ENCODE results near the gene PLCB2.

PLCB2 gene

GRCh38 chr15:40274350-40275274, 33.1 kb downstream of the PLCB2 start:
- no peak overlapping the region for H3K4me3 ChIP-seq (ENCODE audit: low read length)
- DNase-seq (ENCODE audit: low read depth), result no peak
- peak; percentile 100 for TF ChIP-seq CTCF (conservative IDR thresholded peaks at IDR 0.05; ENCODE audit: low read depth, low read length)

- TF ChIP-seq CTCF (conservative IDR thresholded peaks at IDR 0.05; ENCODE audit: low read depth, low read length), result no peak
- no peak overlapping the region for H3K4me3 ChIP-seq (ENCODE audit: low read length)
- no peak for DNase-seq (ENCODE audit: low read depth)
Observed at GRCh38 chr15:40273428-40273827, 34.3 kb downstream of the PLCB2 start.

GRCh38 chr15:40272485-40273056, 35.2 kb downstream of the PLCB2 start:
- no peak for TF ChIP-seq CTCF (conservative IDR thresholded peaks at IDR 0.05; ENCODE audit: low read depth, low read length)
- no peak for DNase-seq (ENCODE audit: low read depth)
- H3K4me3 ChIP-seq (ENCODE audit: low read length), result no peak overlapping the region

GRCh38 chr15:40271685-40272484, 35.9 kb downstream of the PLCB2 start:
- no peak overlapping the region for H3K4me3 ChIP-seq (ENCODE audit: low read length)
- no peak for TF ChIP-seq CTCF (conservative IDR thresholded peaks at IDR 0.05; ENCODE audit: low read depth, low read length)
- no peak for DNase-seq (ENCODE audit: low read depth)

GRCh38 chr15:40270246-40270995, 37.3 kb downstream of the PLCB2 start:
- TF ChIP-seq CTCF (conservative IDR thresholded peaks at IDR 0.05; ENCODE audit: low read depth, low read length), result no peak
- DNase-seq (ENCODE audit: low read depth), result no peak
- H3K4me3 ChIP-seq (ENCODE audit: low read length), result no peak overlapping the region

- DNase-seq (ENCODE audit: low read depth), result no peak
- no peak for TF ChIP-seq CTCF (conservative IDR thresholded peaks at IDR 0.05; ENCODE audit: low read depth, low read length)
- no peak overlapping the region for H3K4me3 ChIP-seq (ENCODE audit: low read length)
Observed at GRCh38 chr15:40269604-40270003, 38.1 kb downstream of the PLCB2 start.
